Activated effector memory CD4-positive, alpha-beta T cell treated with Interleukin-2 at 50 U/mL for 16 hours (primary cell): Measurements from ENCODE around the gene CNTN6.

Source experiments
- DNase-seq: peaks from one replicate; pipeline ENCODE4 v3.0.0-alpha.2; 2020

The CNTN6 gene

DNA sequence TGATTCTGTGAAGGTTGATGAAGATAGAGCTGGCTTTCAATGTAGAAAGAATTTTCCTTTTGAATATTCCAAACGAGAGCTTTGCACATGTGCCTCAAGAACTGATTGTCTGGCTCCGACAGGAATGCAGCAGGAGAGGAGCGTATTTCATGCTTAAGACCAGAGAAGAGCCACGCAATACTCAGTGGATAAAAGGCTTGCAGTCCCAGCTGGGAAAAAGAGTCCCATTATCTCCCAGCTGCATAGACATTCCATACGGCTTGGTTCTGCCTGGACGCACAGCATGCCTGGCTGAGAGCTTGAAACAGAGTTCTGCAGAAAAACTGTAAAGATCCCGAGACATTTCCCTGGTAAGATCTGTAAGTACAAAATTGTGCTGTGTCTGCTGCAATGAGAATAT is at the start of gene CNTN6:
Gene CNTN6 (plus strand): TSS at position 254 of the 400 bp plus-strand sequence. CDS start 54,985 bp downstream, outside the sequence.
- no peak for DNase-seq

- no peak for DNase-seq
Measured at GRCh38 chr3:1048558-1048957, 44.3 kb upstream of the CNTN6 start.

DNA sequence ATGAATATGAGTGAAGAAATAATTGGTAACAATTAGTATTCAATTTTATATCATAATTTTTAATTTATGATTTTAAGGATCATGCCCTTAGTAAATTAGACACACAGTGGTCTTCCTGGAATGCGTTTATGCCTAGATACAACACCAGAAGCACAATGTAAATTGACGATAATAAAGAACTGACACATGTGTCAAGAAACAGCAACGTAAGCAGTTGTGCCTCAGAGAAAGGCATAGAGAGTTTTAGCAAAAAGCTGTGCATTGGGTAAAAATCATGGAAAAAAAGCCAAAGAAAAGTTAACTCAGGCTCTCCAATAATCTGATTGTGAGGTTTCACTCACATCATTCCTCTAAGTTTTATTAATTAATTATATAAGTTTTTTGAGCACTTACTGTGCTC is 37.0 kb upstream of the CNTN6 start:
- no peak for DNase-seq

DNA sequence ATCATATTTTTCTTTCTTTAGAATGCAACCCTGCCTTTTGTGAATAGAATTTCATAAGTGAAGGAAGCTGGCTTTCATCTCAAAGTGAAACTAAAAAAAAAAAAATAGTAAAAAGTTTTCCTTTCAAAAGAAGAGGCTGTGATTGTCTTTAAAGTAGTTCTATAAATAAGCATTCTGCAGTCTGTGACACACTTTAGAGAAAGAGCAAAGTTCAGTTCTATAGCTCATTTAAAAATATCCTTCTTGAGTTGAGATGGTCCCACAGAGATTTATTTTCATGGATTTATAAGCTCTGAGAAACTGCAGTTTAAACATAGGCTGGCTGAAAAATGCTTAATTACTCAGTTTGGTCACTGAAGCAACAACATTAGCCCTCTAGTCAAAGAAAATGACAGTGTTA is 36.1 kb upstream of the CNTN6 start:
- DNase-seq, result no peak

GRCh38 chr3:1057436-1057835 is 35.4 kb upstream of the CNTN6 start:
- DNase-seq, result no peak

DNA sequence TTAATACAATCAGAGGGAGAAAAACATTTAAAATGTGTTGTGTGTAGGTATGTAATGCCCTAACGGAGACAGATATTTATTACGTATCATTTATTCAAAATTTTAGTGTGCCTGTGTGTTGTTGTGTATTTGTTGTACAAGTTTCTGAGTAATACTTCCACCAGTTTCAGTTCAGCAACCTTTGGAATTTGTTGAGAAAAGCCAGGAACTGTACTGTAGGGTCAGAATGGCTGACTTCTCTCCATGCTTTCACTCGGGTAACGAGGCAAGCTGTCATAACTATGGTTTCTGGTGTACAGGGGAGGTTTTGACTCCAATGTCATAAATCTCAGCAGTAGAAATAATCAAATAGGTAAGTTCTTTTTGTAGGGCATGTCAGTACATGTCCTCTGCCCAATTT is 23.8 kb upstream of the CNTN6 start:
- no peak for DNase-seq

- DNase-seq, result no peak
Measured at GRCh38 chr3:1072041-1072440, 20.8 kb upstream of the CNTN6 start.

DNA sequence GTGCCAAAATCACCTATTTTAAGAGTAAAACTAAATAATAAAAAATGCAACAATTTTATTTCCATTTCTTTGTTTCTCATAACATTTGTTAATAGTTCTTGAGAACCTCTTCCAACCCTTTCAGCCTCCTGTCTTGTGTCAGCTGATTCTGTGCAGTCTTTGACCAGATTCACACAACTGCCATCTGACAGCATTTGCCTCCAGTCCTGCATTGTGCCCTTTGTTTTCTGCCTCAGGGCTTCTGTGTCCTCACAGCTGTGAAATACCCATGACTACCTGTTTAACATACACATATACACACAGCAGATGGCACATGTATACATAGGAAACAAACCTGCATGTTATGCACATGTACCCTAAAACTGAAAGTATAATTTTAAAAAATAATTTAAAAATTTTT is 13.2 kb upstream of the CNTN6 start:
- DNase-seq, result no peak

- no peak for DNase-seq
Measured at GRCh38 chr3:1082108-1082507, 10.7 kb upstream of the CNTN6 start.

DNA sequence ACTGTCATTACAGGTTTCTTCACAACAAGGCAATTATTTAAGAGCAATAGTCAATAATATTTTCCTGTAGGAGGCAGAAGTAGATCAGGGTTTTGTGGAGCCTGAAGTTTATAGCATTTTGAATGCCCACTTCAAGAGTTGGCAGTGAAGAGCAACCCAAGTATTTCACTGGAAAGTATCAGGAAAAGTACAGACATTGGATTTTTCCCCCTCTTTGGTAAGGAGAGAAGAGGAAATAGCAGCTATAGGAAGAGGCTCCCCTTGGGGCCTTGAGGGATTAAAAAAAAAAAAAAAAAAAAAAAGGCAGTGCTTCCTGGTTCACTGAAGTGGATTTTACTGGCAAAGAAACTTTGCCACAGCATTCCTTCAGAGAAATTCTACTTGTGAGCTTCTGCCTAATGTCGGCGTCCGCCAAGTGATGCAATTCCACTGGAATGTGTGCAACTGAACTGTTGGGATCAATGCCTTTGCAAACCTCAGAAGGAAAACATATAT is 5.7 kb upstream of the CNTN6 start:
- DNase-seq, result no peak

- no peak for DNase-seq
Measured at GRCh38 chr3:1088503-1088902, 4.3 kb upstream of the CNTN6 start.

GRCh38 chr3:1091286-1091685 is 1.5 kb upstream of the CNTN6 start:
- no peak for DNase-seq

- no peak for DNase-seq
Measured at GRCh38 chr3:1092061-1092460, 763 bp upstream of the CNTN6 start.

- DNase-seq, result no peak
Measured at GRCh38 chr3:1093217-1093616, 393 bp downstream of the CNTN6 start.

- DNase-seq, result no peak
Measured at GRCh38 chr3:1103525-1103924, 10.7 kb downstream of the CNTN6 start.

DNA sequence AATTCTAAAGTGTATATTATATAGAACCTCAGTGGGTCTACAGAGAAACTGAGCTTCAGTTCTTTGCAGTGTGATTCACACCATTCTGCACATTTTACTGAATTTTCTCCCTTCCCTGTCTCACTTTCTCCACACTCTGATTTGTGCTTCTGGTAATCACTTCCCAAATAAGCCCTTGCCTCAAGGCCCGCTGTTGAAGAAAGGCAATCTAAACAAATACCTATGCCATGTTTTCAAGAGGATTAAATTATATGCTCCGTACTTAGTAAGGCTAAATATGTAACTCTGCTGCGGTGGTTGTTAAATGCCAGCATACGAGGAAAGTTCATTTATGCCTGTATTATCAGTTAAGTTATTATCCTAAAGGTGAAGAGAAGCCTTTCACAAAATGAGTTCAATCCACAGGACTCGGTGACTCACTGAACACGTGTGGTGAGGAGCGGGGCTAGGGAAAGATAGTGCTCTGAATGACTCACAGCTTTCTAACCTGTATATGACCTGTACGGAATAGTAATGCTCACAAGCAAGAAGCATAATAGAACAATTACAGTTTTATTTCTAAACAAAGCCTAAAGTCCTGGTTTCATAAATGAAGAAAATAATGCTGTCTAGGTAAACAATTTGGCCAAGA is 25.1 kb downstream of the CNTN6 start:
- no peak for DNase-seq

GRCh38 chr3:1131166-1131565 is 38.3 kb downstream of the CNTN6 start:
- DNase-seq, result no peak

DNA sequence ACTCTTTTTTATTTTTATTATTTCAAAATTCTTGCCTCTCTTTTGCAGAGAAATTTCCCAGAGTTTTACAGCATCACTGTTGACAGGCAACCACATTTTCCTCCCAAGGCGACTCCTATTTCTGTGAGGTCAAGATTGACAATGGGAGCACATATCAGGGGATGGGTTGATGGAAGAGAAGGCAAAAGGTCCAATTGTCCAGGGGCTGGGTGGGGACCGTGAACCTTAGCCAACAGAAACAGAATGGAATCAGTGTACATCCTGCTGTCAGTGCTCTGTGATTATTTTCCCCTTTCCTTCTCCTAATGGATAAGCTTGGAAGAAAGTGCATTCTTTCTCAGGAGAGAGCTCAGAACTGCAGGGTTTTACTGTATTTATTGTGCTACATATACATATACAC is 42.4 kb downstream of the CNTN6 start:
- no peak for DNase-seq

GRCh38 chr3:1138036-1138435 is 45.2 kb downstream of the CNTN6 start:
- no peak for DNase-seq

DNA sequence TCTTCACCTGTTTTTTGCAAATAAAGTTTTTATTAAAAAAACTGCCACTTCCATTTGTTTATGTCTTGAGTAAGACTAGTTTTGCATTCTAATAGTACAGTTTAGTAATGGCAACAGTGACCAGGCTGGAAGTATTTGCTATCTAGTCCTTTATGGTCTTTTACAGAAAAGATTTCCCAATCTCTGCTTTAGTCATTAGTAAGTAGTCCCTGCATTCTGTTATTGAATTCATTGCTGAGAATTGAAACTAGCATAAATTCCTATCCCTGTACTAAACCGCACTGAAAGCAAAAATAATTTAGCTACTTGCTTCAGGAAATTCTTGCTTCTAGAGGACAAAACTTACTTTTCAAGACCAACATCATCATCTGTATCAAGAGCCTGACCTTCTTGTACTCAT is 46.2 kb downstream of the CNTN6 start:
- no peak for DNase-seq

DNA sequence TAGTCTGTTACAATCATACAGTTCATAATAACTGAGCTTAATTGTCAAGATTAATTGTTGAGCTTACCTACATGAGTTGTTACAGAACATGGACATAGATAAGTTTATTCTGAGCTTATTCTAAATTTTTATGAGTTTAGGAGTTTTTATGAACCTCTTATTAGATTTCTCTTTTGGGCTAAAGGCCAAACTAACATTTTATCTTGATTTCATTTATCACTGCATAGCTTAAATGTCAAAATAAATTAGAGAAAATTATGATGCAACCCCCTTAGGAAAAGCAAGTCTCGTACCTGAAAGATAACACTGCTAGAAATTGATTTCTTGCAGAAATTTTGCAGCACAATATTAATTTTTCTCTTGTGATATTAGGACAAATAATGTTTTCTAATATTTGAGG is 54.5 kb downstream of the CNTN6 start:
- DNase-seq, result no peak

- no peak for DNase-seq
Measured at GRCh38 chr3:1147819-1148218, 55.0 kb downstream of the CNTN6 start.

- DNase-seq, result no peak
Measured at GRCh38 chr3:1164101-1164500, 71.3 kb downstream of the CNTN6 start.

DNA sequence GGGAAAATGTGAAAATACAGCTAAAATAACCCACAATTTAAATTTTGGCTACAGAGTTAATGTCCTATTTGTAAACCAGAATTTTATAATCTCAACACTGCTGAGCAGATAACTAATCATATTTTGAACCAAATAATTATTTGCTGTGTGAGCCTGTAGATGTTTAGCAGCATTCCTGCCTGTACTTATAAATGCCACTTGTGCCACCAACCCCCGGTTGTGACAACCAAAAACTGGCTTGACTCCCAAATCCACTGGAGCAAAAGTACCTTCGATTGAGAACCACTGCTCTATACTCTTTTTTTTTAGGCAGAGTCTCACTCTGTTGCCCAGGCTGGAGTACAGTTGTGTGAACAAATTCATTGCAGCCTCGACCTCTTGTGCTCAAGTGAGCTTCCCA is 78.5 kb downstream of the CNTN6 start:
- DNase-seq, result no peak

- no peak for DNase-seq
Measured at GRCh38 chr3:1172644-1173043, 79.8 kb downstream of the CNTN6 start.

DNA sequence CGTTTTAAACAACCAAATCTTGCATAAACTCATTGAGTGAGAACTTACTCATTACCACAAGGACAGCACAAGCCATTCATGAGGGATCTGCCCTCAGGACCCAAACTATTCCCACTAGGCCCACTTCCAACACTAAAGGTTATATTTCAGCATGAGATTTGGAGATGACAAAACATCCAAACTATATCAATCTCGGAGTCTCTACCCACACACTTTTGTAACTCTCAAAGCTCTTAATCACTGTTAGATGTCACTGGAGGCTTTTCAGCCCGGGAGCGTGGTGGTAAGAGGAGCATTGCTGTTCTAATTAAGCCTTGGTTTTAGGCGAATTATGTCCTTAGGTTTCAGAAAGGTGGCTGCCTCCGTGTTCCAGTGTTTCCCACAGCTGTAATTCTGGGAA is 86.3 kb downstream of the CNTN6 start:
- DNase-seq, result no peak
